HUES64 (cell line): ENCODE measurements around the gene PLCB4.

ENCODE experiments used
- H3K27ac ChIP-seq: 2 replicates; pipeline ENCODE4 v1.7.0; 2013; ENCODE audit warnings: low read depth, low read length, inconsistent platforms
- H3K27me3 ChIP-seq: 2 replicates; pipeline ENCODE4 v1.6.1; 2013; ENCODE audit warnings: mild to moderate bottlenecking, low read length; ENCODE audit not compliant: insufficient read depth
- H3K36me3 ChIP-seq: 2 replicates; pipeline ENCODE4 v1.6.1; 2013; ENCODE audit warnings: mild to moderate bottlenecking, low read length; ENCODE audit not compliant: insufficient read depth
- H3K4me1 ChIP-seq: 2 replicates; pipeline ENCODE4 v1.6.1; 2013; ENCODE audit warnings: mild to moderate bottlenecking, low read length, moderate library complexity; ENCODE audit not compliant: insufficient read depth
- H3K4me3 ChIP-seq: 2 replicates; pipeline ENCODE4 v1.5.1; 2013; ENCODE audit warnings: mild to moderate bottlenecking, low read length, moderate library complexity
- H3K9ac ChIP-seq: 2 replicates; pipeline ENCODE4 v1.6.1; 2013; ENCODE audit warnings: mild to moderate bottlenecking, low read depth, low read length
- H3K9me3 ChIP-seq: 2 replicates; pipeline ENCODE4 v1.6.1; 2013; ENCODE audit warnings: low read depth, low read length; ENCODE audit not compliant: insufficient read depth
- WGBS: fragments of 150-250, 120-280 bp; methylation state at CpG from one replicate; pipeline ENCODE4 v1.1.7; 2013; ENCODE audit warnings: missing lambda C conversion rate; 5-methylcytosine and 5-hydroxymethylcytosine counted together

Gene PLCB4

DNA sequence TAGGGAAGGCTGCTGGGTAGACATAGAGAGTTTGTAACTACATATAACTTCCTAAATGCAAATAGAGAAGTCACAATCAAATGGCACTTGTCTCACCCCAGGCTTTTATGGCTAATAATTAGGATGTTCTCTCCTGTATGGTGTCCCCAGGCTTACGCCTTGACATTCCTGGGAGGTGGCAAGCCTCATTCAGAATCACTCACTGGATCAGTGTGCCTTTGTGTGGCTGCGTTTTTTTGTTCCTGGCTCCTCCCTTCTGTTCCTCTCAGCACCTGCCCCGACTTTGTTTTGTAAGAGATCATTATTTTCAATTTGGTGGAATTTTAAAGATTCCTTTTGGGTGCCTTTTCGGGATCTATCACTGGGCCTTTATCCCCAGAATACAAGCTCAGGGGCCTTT is 451.2 kb downstream of the PLCB4 start:
- H3K9me3 ChIP-seq = no peaks in the 10 kb centered on the region
- peaks cover 60% of the 10 kb centered on the region for H3K27me3 ChIP-seq
- H3K9ac ChIP-seq = no peak overlapping the region
- H3K4me1 ChIP-seq = peaks cover 53% of the 10 kb centered on the region
- no peak overlapping the region for H3K4me3 ChIP-seq
- no peaks in the 10 kb centered on the region for H3K36me3 ChIP-seq
- H3K27ac ChIP-seq = no peak overlapping the region
- WGBS = 61% methylated on average over 4 of the region's 4 CpGs

DNA sequence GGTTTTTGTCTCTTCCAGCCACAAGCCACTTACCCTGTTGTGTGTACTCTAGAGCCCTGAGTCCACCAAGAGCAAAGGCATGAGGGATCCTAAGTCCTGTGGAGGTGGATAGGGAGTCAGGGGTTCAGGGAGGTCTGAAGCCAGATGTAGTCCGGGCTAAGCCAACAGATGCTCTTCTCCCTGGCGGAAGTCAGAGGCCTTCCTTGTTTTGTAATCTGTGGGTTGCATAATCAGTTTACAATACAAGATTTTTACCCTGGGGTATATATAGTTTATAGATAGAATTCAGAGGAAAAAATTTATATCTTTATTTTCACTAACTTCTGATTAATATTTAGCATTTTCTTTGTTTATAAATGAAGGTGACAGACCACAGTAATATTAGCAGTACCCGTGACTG is 454.7 kb downstream of the PLCB4 start:
- Histone ChIP-seq H3K4me1 (peaks cover 28% of the 10 kb centered on the region), H3K27ac (no peak overlapping the region), H3K36me3 (no peaks in the 10 kb centered on the region), H3K4me3 (no peak overlapping the region), H3K9ac (no peak overlapping the region), H3K9me3 (no peaks in the 10 kb centered on the region), H3K27me3 (peaks cover 25% of the 10 kb centered on the region)
- 94% methylated on average over 2 of the region's 3 CpGs for WGBS
